HepG2 (cell line): ENCODE measurements around the gene PPP1R13B.

Source experiments
- ATRX ChIP-seq: sonication (generic); formaldehyde crosslinking; IDR thresholded peaks from 2 replicates; pipeline ENCODE4 v1.4.0; 2020; ENCODE audit warnings: missing genetic modification reagents, borderline replicate concordance
- EED ChIP-seq: sonication (generic); formaldehyde crosslinking; IDR thresholded peaks from 2 replicates; pipeline ENCODE4 v1.5.0; 2020; ENCODE audit warnings: mild to moderate bottlenecking, missing genetic modification reagents
- REST ChIP-seq, 2 experiments: IDR thresholded peaks; 2 replicates each; pipeline ENCODE4 v1.6.1; 2011 to 2012; ENCODE audit warnings: low read length in 2 of 2, borderline replicate concordance in 1 of 2, low read depth in 1 of 2, mild to moderate bottlenecking in 1 of 2, moderate library complexity in 1 of 2
- SAFB2 ChIP-seq: sonication (generic); formaldehyde crosslinking; IDR thresholded peaks from 2 replicates; pipeline ENCODE4 v1.5.1; 2020; ENCODE audit warnings: missing genetic modification reagents, low read depth, mild to moderate bottlenecking, borderline replicate concordance
- ZBTB8A ChIP-seq: sonication (generic); formaldehyde crosslinking; IDR thresholded peaks from 2 replicates; pipeline ENCODE4 v1.4.0; 2020; ENCODE audit warnings: mild to moderate bottlenecking, low read depth, missing genetic modification reagents, borderline replicate concordance
- ZNF512 ChIP-seq: sonication (generic); formaldehyde crosslinking; IDR thresholded peaks from 2 replicates; pipeline ENCODE4 v1.4.0; 2020; ENCODE audit warnings: mild to moderate bottlenecking, missing genetic modification reagents

GRCh38 chr14:103684871-103685270 is 162.5 kb downstream of the PPP1R13B start:
- TF ChIP-seq EED (no peak), SAFB2 (CRISPR knock-in tag) (no peak), ZBTB8A (CRISPR knock-in tag) (no peak), REST (IDR thresholded peaks at IDR 0.05; ENCODE audit: borderline replicate concordance in 1 of 2, low read depth in 1 of 2, low read length in 2 of 2) (no peak), ATRX (CRISPR knock-in tag) (no peak), ZNF512 (no peak)
